Upper lobe of left lung (tissue), 6 donors: ENCODE data around the gene FAM3A. TPM values are rescaled to one million over a fixed set of nuclear protein-coding genes. Genes with fewer than 3 reads are reported as not detected.
A peak's percentile ranks its signal among the peaks of the same experiment; 100 is the strongest.

Source experiments
- ATAC-seq, 2 donors: fragments of 200-7000 bp; cut with Tn5 transposase; one replicate each; pipeline ENCODE4 v1.9.1; 2022; ENCODE audit warnings: mild to moderate bottlenecking in 2 of 2, moderate library complexity in 2 of 2; ENCODE audit not compliant: low FRiP score in 2 of 2
- DNase-seq, 2 donors: peaks; one replicate each; pipeline ENCODE4 v3.0.0-alpha.2; 2019 to 2020
- H3K27ac ChIP-seq, 4 donors: fragments of 200-600 bp; sonication (generic); one replicate each; pipeline ENCODE4 v1.5.1; 2016 to 2019
- H3K27me3 ChIP-seq, 4 donors: fragments of 200-600 bp; sonication (generic); one replicate each; pipeline ENCODE4 v1.5.1; 2017 to 2019
- H3K36me3 ChIP-seq, 4 donors: fragments of 200-600 bp; sonication (generic); one replicate each; pipeline ENCODE4 v1.5.1; 2016 to 2019
- H3K4me1 ChIP-seq, 4 donors: fragments of 200-600 bp; sonication (generic); one replicate each; pipeline ENCODE4 v1.5.1; 2018 to 2019
- H3K4me3 ChIP-seq, 4 donors: fragments of 200-600 bp; sonication (generic); one replicate each; pipeline ENCODE4 v1.5.1; 2017 to 2019; ENCODE audit warnings: mild to moderate bottlenecking in 2 of 4, moderate library complexity in 1 of 4
- H3K9me3 ChIP-seq, 4 donors: fragments of 200-600 bp; sonication (generic); one replicate each; pipeline ENCODE4 v1.5.1; 2018 to 2019
- EP300 ChIP-seq, 4 donors: sonication (generic); formaldehyde crosslinking; IDR thresholded peaks; one replicate each; pipeline ENCODE4 v1.5.1; 2017; ENCODE audit warnings: antibody characterized with exemption in 4 of 4, control low read depth in 2 of 4
- POLR2A ChIP-seq, 4 donors: fragments of 450-650 bp; IDR thresholded peaks; one replicate each; pipeline ENCODE4 v1.5.1; 2016 to 2017; ENCODE audit warnings: antibody characterized with exemption in 4 of 4, mild to moderate bottlenecking in 2 of 4
- POLR2AphosphoS5 ChIP-seq, 2 donors: sonication (generic); formaldehyde crosslinking; IDR thresholded peaks; one replicate each; pipeline ENCODE4 v1.5.1; 2017; ENCODE audit warnings: antibody characterized with exemption in 2 of 2
- WGBS, 2 donors: methylation state at CpG; one replicate each; pipeline ENCODE4 v1.1.5; 2017 to 2018; 5-methylcytosine and 5-hydroxymethylcytosine counted together
- total RNA-seq, 6 donors: library from RNA; depleted of rRNA in 4 of 6; stranded (reverse); fragments of >200 nt in 4 of 6; gene quantifications; one replicate each; pipeline versions ENCODE4 v1.1.0 to v1.2.1, GENCODE V29; 2016 to 2021
- TF ChIP-seq, protein P1 (sequence below), 6 experiments: fragments of 450-650 bp in 4 of 6; fragments of 200-600 bp in 2 of 6; sonication (generic) in 2 of 6; IDR thresholded peaks; one replicate each; pipeline ENCODE4 v1.5.1; 2016 to 2019; ENCODE audit warnings: antibody characterized with exemption in 6 of 6
- donor health status: DM: no; HTN: no; CAD: no; lungs with moderate emphysema.
- donor health status: DM: no; HTN: yes; CAD: no; lungs with severe emphysema.

Gene FAM3A
- total RNA-seq, 6 donors from 2014 or later = 41.0 to 67.1 (median 49.3) TPM

DNA sequence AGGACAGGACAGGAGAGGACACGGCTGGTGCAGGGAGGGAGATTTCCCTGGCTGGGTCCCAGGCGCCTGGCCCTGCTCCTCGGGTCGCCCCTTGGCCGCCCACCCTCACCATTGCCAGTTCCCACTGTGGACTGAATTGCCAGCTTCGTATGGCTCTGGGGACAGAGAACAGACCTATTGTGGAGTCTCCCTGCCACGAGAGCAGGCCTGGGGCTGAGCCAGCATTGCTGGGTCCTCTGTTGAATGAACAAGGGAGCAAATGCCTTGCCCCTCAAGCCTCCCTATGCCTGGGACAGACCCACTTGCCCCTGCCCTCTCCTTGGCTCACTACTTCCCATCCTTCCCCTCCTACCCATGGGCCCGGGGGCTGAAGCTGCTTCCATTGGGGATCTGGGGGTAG is 53.6 kb downstream of the FAM3A start:
- TF ChIP-seq, protein P1, sequence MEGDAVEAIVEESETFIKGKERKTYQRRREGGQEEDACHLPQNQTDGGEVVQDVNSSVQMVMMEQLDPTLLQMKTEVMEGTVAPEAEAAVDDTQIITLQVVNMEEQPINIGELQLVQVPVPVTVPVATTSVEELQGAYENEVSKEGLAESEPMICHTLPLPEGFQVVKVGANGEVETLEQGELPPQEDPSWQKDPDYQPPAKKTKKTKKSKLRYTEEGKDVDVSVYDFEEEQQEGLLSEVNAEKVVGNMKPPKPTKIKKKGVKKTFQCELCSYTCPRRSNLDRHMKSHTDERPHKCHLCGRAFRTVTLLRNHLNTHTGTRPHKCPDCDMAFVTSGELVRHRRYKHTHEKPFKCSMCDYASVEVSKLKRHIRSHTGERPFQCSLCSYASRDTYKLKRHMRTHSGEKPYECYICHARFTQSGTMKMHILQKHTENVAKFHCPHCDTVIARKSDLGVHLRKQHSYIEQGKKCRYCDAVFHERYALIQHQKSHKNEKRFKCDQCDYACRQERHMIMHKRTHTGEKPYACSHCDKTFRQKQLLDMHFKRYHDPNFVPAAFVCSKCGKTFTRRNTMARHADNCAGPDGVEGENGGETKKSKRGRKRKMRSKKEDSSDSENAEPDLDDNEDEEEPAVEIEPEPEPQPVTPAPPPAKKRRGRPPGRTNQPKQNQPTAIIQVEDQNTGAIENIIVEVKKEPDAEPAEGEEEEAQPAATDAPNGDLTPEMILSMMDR (IDR thresholded peaks at IDR 0.05) = no peak
- TF ChIP-seq POLR2A (IDR thresholded peaks at IDR 0.05) (no peak), POLR2AphosphoS5 (IDR thresholded peaks at IDR 0.05) (no peak), EP300 (IDR thresholded peaks at IDR 0.05) (no peak)
- Histone ChIP-seq H3K27me3 (no peaks in the 10 kb centered on the region), H3K36me3 (peaks cover 0 to 35% (median 12%) of the 10 kb centered on the region in 4 donors), H3K27ac (no peak overlapping the region), H3K9me3 (no peaks in the 10 kb centered on the region), H3K4me3 (no peak overlapping the region), H3K4me1 (peaks cover 0 to 7% (median 4%) of the 10 kb centered on the region in 4 donors)
- no peak for ATAC-seq
- DNase-seq = no peak
- 87 to 100% methylated on average over 3 to 8 of the region's 8 CpGs for WGBS, 2 donors

- Histone ChIP-seq H3K9me3 (no peaks in the 10 kb centered on the region), H3K27ac (no peak overlapping the region), H3K4me3 (no peak overlapping the region), H3K4me1 (peaks cover 0 to 7% (median 4%) of the 10 kb centered on the region in 4 donors), H3K27me3 (no peaks in the 10 kb centered on the region), H3K36me3 (peaks cover 0 to 21% (median 4%) of the 10 kb centered on the region in 4 donors)
- ATAC-seq = no peak
- no peak for DNase-seq
- WGBS, 2 donors = 91% methylated on average over 26 of the region's 26 CpGs; no CpG with 5 or more reads in 1 of the 2 donors
- TF ChIP-seq, protein P1 (IDR thresholded peaks at IDR 0.05) = no peak
- no peak for TF ChIP-seq EP300 (IDR thresholded peaks at IDR 0.05)
- TF ChIP-seq POLR2A (IDR thresholded peaks at IDR 0.05) = no peak
Observed at GRCh38 chrX:154460326-154460725, 55.7 kb downstream of the FAM3A start.

GRCh38 chrX:154459832-154460231 is 56.2 kb downstream of the FAM3A start:
- Histone ChIP-seq H3K27ac (no peak overlapping the region), H3K27me3 (no peaks in the 10 kb centered on the region), H3K4me1 (peaks cover 0 to 7% (median 4%) of the 10 kb centered on the region in 4 donors), H3K9me3 (no peaks in the 10 kb centered on the region), H3K4me3 (peak overlapping the region in 1 of 4 donors; percentile 67), H3K36me3 (peaks cover 0 to 18% (median 3%) of the 10 kb centered on the region in 4 donors)
- WGBS, 2 donors = 84% methylated on average over 14 of the region's 14 CpGs; no CpG with 5 or more reads in 1 of the 2 donors
- TF ChIP-seq POLR2AphosphoS5 (IDR thresholded peaks at IDR 0.05) = no peak
- TF ChIP-seq, protein P1 (IDR thresholded peaks at IDR 0.05) = no peak
- no peak for TF ChIP-seq EP300 (IDR thresholded peaks at IDR 0.05)
- TF ChIP-seq POLR2A (IDR thresholded peaks at IDR 0.05) = no peak
- DNase-seq (no peak), ATAC-seq (no peak)

- Histone ChIP-seq H3K4me1 (peaks cover 0 to 7% (median 4%) of the 10 kb centered on the region in 4 donors), H3K4me3 (peak overlapping the region; percentile 12 to 67 (median 64)), H3K27ac (peak overlapping the region in 3 of 4 donors; percentile 49 to 74 (median 69)), H3K9me3 (no peaks in the 10 kb centered on the region), H3K36me3 (peaks cover 0 to 13% (median 3%) of the 10 kb centered on the region in 4 donors), H3K27me3 (no peaks in the 10 kb centered on the region)
- peak in 1 of 2 donors; percentile 56 for DNase-seq
- peak; percentile 38 to 64 for ATAC-seq
- TF ChIP-seq POLR2A (IDR thresholded peaks at IDR 0.05) (no peak), EP300 (IDR thresholded peaks at IDR 0.05) (no peak), POLR2AphosphoS5 (IDR thresholded peaks at IDR 0.05) (no peak)
- TF ChIP-seq, protein P1 (IDR thresholded peaks at IDR 0.05) = no peak
- WGBS, 2 donors = 50 to 78% methylated on average over 2 to 15 of the region's 15 CpGs
Observed at GRCh38 chrX:154458954-154459778, 56.9 kb downstream of the FAM3A start.
